KG1 (cell line): Measurements from ENCODE around the gene ADARB2.
"Not testable (repeated sequence)": the region's sequence is repeated elsewhere in the genome, so short reads cannot be mapped to it uniquely, and the experiment has no call there.

Source experiments
- DNase-seq: peaks from one replicate; lab custom pipeline; 2025; lab: John Stamatoyannopoulos, UW

The ADARB2 gene

GRCh38 chr10:1464881-1465417 is 272.4 kb downstream of the ADARB2 start:
- no peak for DNase-seq

DNA sequence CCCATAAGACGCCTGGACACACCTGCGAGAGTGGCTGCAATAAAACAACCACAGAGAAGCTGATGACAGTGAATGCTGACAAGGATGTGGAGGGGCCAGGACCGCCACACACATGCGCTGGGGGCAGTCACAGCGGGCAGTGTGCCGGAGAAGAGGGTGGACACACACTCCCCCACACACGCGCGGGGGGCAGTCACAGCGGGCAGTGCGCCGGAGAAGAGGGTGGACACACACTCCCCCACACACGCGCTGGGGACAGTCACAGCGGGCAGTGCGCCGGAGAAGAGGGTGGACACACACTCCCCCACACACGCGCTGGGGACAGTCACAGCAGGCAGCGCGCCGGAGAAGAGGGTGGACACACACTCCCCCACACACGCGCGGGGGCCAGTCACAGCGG is 273.4 kb downstream of the ADARB2 start:
- DNase-seq = not testable (repeated sequence)

GRCh38 chr10:1462994-1463633 is 274.2 kb downstream of the ADARB2 start:
- no peak for DNase-seq

- no peak for DNase-seq
Observed at GRCh38 chr10:1462521-1462920, 274.8 kb downstream of the ADARB2 start.

DNA sequence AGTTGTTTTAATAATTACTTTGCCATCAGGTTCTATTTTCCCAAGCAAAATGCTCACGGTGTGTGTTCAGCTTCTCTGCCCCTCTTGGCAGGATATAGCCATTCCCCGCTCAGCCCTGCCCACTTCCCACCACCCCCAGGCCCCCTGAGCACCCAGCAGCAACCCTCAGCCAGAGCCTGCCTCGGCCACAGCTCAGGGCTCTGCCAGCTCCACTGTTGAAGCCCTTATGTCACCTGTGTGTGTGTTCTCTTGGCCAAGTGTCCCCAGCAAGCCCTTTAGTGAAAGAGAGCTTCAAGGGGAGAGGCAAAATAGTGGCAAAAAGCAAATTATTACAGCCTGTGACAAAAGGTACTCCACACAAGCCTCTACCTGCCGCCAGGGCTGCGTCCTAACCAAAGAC is 275.3 kb downstream of the ADARB2 start:
- DNase-seq = no peak

DNA sequence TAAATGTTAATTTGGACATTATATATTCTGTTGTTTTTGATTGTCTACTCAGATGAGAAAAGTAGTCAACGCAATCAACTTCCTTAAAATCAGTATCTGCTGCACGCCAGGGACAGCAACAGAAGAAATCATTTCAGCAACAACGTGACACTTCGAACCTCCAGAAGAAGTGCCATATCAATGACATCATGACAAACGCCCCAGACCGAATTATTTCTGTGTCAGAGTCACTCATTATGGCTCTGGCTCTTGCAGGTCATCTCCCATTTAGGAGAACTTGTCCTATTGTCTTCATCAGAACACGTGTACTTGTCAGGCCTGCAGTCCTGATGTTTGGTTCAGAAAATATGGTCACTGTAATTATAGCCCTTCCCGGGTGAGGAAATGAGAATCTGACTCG is 276.3 kb downstream of the ADARB2 start:
- DNase-seq = no peak

DNA sequence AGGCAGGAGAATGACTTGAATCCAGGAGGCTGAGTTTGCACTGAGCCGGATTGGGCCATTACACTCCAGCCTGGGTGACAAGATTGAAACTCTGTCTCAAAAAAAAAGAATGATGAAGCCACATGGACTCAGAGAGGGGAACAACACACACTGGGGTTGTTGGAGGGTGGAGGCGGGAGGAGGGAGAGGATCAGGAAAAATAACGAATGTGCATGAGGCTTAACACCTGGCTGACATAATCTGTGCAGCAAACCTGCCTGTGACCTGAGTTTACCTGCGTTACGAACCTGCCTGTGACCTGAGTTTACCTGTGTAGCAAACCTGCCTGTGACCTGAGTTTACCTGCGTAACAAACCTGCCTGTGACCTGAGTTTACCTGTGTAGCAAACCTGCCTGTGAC is 277.7 kb downstream of the ADARB2 start:
- not testable (repeated sequence) for DNase-seq

- DNase-seq = no peak
Observed at GRCh38 chr10:1454951-1455350, 282.4 kb downstream of the ADARB2 start.

- no peak for DNase-seq
Observed at GRCh38 chr10:1454428-1454827, 282.9 kb downstream of the ADARB2 start.

GRCh38 chr10:1452777-1453176 is 284.5 kb downstream of the ADARB2 start:
- no peak for DNase-seq

DNA sequence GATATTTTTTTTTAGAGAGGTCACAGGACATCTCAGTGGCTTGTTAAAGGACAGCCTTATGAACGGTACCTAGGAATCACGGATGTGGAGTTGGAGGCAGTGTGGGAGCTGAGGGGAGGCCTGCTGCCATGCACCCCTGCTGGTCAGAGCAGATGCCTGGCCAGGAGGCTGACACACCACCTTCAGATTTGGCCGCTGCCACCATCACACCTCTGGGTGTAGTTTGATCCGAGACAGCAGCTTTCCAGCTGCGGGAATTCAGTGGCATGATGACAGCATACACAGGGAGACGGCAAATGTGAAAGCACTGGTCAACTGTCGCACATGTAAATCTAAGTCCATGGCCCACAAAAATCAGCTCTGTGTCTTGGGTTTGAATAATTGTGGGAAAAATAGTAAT is 285.4 kb downstream of the ADARB2 start:
- no peak for DNase-seq

DNA sequence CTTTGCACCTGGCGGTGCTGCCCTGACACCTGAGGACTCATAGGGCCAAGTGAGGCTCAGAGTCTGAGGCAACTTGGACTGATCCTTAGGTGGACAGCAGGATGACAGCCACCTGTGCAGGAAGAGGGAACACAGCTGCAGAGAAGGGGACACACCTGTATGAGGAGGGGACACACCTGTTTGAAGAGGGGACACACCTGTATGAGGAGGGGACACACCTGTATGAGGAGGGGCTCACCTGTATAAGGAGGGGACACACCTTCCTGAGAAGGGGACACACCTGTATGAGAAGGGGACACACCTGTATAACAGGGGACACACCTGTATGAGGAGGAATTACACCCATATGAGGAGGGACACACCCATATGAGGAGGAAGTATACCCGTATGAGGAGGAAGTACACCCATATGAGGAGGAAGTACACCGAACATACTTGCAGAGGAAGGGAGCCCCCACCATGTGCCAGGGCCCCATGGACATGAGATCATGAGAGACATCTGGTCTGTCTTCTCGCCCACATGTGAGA is 285.9 kb downstream of the ADARB2 start:
- DNase-seq = no peak

GRCh38 chr10:1449572-1450205 is 287.6 kb downstream of the ADARB2 start:
- DNase-seq = no peak

DNA sequence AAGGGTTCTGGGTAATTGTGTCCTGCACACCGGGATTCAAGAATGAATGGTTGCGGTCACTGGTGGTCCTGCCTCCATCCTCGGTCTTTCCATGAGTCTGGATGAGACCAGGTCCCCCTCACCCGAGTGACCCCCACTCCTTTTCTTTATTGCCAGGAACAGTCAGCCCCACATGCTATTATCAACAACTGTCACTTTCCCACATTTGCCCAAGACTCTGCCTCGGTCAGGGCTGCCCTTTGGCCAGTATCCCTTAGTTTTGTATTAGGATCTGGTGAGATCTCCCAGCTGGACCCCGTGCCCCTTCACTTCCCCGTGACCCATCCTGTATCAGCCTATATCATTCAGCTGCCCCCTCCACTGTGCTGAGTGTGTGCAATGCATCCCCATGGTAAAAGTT is 288.3 kb downstream of the ADARB2 start:
- DNase-seq = no peak

DNA sequence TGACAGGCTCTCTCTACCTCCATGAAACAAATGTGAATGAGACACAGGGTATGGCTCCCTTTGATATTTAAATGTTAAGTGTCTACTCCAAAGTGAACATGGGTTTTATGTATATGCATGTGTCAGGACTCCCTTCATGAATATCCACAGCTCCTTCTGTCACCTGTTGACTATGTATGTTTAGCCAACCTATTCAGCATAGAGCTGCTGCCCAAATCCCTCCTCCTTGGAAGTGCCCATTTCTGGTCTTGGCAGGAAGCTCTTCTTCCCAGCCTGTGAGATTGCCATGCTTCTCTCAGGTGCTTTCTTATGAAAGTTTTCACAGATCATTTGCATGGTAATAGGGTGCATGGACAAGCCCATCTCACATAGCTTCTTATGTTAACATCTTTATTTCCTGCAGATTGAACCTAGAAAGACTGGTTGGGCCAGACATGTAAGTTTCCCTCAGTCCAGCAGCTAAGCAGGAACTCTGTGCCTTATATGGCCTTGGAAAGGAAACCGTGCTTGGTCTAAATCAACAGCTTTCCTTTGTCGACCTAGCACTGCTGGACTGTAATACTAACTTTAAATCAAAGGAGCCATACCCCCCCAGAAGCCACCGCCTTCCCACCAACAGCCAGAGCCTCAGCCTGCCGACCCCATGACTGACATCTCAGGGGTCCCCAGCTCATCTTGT is 288.9 kb downstream of the ADARB2 start:
- DNase-seq = no peak

DNA sequence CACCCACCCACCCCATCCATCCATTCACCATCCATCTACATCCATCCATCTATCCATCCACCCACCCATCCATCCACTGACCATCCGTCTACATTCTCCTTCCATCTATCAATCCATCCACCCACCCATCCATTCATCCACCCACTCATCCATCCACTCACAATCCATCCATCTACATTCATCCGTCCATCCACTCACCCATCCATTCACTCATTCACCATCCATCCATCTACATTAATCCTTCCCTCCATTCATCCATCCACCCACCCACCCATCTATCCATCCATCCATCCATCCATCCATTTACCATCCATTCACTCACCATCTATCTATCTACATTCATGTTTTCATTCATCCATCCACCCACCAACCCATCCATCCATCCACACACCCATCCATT is 292.5 kb downstream of the ADARB2 start:
- DNase-seq = no peak

DNA sequence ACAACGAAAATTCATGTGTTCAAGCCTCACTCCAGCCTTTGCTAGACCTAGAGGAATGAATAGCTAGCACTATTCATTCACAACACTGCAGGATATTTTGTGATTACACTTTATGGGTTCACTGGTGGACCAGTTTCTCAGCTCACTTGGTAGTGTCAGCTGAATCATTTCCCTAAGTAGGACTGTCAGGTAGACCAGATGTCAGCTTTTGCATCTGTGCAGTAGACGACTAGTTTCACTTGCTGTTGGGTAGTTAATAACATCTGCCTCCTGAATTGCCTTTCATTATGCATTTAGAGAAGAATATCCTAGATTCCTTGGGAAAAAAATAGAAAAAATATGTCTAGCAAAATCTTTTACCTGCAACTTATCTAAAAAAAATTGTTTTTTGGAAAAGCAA is 296.4 kb downstream of the ADARB2 start:
- DNase-seq = no peak

DNA sequence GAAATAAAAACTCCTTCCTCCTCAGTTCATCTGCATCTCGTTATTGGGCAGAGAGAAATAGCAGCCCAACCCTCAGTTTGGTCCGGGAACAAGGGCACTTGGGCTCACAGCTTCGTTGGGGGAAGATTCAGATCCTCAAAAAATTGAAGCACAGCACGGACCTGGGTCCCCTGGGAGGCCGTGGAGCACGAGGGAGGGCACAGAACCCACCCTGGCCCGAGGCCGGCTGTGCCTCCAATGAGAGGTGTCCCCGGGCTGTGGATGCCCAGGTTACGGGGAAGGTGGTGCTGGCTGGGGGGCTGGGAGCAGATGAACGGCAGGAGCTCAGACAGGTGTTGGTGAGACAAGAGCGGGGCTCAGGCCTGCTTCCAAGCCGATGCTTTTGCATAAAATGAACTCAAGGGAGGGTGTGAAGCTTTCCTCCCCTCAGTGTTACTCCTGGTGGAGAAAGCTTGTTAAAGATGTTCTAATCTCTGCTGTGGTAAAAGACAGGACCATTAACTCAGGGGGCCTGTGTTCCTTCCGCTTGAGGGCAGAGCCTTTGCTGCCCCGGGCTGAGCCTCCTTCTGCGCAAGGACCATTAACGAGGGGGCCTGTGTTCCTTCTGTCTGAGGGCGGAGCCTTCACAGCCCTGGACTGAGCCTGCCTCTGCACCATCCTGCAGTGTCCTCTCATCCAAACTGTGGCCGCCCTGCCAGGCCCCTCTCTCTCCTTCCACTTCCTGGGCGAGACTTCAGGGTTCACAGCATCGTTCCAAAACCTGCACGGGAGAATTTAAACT is 302.2 kb downstream of the ADARB2 start:
- DNase-seq = no peak

GRCh38 chr10:1434202-1434601 is 303.1 kb downstream of the ADARB2 start:
- no peak for DNase-seq

DNA sequence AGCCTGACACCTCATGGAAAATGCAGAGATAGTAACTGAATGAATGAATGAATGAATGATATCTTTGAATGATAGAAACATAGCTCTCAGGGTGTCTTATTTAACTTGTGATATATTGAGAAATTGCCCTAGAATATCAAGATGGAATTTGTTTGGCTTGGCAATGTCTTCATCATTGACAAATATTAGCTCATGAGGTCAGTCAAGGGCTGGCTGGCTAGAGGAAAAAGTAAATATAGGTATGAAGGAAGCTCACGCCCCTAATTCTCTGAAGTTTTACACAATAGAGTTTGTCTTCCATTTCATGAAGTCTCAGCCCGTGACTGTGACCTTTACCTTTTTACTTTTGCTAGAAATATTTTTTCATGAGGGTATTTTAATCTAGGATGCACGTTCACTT is 305.2 kb downstream of the ADARB2 start:
- no peak for DNase-seq

GRCh38 chr10:1431229-1431628 is 306.1 kb downstream of the ADARB2 start:
- no peak for DNase-seq

DNA sequence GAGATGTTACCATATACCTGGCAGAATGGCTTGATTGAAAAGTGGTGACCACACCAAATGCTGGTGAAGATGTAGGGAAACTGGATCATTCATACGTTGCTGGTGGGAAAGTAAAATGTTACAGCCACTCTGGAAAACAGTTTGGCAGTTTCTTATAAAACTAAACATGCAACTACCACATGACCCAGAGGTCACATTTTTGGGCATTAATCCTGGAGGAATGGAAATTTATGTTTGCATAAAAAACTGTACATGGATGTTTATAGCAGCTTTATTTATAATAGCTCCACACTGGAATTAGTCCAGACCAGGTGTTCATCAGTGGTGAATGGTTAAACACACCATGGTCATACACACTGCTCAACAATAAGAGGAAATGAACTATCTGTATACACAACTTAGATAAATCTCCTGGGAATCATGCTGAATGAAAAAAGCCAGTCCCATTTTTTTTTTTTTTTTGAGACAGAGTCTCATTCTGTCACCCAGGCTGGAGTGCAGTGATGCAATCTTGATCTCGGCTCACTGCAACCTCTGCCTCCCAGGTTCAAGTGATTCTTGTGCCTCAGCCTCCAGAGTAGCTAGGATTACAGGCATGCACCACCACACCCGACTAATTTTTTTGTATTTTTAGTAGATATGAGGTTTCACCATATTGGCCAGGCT is 309.7 kb downstream of the ADARB2 start:
- not testable (repeated sequence) for DNase-seq
